HG02884 (cell line): Measurements from ENCODE around the gene CBR3.
"Not testable (repeated sequence)": the region's sequence is repeated elsewhere in the genome, so short reads cannot be mapped to it uniquely, and the experiment has no call there.

Experiments used
- ATAC-seq: cut with Tn5 transposase; IDR thresholded peaks from one replicate; pipeline ENCODE4 v1.9.1; 2021; ENCODE audit warnings: mild to moderate bottlenecking, moderate library complexity; ENCODE audit not compliant: unreplicated experiment

The CBR3 gene

GRCh38 chr21:36117286-36117741, 17.6 kb upstream of the CBR3 start:
- no peak for ATAC-seq

GRCh38 chr21:36120304-36120888, 14.5 kb upstream of the CBR3 start:
- ATAC-seq, result no peak

- no peak for ATAC-seq
These were observed 11.9 kb upstream of the CBR3 start for GRCh38 chr21:36122977-36123376.

DNA sequence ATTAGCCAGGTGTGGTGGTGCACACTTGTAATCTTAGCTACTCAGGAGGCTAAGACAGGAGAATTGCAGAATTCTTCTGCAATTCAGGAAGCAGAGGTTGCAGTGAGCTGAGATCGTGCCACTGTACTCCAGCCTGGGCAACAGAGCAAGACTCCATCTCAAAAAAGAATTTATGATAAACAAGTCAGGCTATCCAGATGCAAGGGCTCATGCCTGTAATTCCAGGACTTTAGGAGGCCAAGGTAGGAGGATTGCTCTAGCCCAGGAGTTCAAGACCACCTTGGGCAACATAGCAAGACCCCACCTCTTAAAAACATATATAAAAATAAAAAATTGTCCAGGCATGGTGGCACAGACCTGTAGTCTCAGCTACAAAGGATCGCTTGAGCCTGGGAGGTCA, 10.5 kb upstream of the CBR3 start:
- ATAC-seq, result no peak

DNA sequence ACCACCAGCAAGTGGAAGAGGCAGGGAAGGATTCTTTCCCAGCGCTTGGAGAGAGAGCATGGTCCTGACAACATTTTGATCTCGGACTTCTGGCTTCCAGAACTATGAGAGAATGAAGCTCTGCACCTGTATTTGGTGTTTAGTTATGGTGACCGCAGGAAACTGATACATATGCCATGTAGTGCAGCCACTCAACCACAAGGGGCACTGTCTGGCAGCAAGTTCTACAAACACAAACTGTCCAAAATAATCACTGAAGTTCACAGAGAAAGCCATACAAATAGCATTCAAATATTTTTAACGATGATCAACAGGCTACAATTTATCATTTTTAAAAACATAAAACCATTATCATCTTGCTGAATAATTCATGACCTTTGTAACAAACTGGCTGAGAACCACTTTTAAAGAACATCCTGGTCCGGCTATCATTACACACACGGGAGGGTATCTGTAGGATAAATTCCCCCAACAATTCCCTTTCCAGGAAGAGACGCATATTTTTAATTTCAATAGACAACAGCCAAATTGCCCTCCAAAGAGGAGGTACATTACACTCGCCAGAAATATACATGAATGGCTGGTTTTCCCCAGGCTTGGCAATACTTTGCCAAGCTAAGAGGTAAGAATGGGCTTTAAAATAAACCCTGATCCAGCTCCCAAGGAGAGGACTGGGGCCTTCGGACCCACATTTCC, 9.2 kb upstream of the CBR3 start:
- no peak for ATAC-seq

GRCh38 chr21:36126208-36126565, 8.7 kb upstream of the CBR3 start:
- ATAC-seq, result no peak

GRCh38 chr21:36126621-36127110, 8.2 kb upstream of the CBR3 start:
- ATAC-seq, result no peak

GRCh38 chr21:36127250-36127904, 7.5 kb upstream of the CBR3 start:
- no peak for ATAC-seq

GRCh38 chr21:36127977-36128376, 6.9 kb upstream of the CBR3 start:
- no peak for ATAC-seq

GRCh38 chr21:36129219-36129618, 5.7 kb upstream of the CBR3 start:
- no peak for ATAC-seq

DNA sequence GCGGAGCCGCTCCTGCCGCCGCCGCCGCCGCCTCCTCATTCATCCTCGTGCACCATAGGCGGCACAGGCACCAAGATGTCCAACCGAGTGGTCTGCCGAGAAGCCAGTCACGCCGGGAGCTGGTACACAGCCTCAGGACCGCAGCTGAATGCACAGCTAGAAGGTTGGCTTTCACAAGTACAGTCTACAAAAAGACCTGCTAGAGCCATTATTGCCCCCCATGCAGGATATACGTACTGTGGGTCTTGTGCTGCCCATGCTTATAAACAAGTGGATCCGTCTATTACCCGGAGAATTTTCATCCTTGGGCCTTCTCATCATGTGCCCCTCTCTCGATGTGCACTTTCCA, 4.5 kb upstream of the CBR3 start:
- not testable (repeated sequence) for ATAC-seq

- ATAC-seq, result not testable (repeated sequence)
These were observed 4.0 kb upstream of the CBR3 start for GRCh38 chr21:36130839-36131238.

DNA sequence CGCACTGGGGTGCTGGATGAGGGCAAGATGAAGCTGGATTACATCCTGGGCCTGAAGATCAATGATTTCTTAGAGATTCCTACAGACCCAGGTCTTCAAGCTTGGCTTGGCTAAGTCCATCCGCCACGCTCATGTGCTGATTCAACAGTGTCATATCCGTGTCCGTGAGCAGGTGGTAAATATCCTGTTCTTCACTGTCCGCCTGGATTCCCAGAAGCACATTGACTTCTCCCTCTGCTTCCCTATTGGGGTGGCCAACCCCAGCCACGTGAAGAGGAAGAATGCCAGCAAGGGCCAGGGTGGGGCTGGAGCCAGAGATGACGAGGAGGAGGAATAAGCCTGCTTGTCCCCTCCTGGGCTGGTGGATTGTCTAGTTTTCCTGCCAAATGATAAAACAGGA, 2.2 kb upstream of the CBR3 start:
- ATAC-seq, result no peak

DNA sequence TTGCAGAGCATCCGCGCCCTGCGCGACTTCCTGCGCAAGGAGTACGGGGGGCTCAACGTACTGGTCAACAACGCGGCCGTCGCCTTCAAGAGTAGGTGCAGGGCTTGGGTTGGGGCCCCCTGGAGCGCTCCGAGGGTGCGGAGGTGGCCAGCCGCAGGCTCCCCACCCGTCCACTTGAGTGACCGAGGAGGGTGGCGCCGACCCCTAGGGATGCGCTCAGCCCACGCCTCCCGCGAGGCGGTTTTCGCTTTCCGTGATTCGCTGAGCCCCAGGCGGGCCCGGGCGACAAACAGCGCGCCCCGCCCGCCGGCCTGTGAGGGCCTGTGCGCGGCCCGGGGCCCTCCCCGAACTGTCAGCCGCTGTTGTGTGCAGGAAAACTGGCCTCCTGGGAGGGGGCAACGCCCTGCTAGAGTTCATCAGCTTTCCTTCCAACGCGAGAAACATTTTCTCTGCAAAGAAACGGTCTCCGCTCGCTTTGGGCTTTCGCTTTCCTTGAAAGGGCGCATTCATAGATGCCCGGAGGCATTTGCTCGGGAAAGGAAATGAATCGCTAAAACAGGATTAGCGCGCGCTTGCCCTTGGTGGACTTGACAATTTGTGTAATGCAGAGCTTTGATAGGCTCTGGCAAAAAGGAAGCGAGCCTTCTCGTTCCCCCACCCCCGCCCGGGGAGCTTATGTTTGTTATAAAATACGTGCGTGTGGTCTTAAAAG, 668 bp downstream of the CBR3 start:
- peak; percentile 55 for ATAC-seq

- ATAC-seq, result not testable (repeated sequence)
These were observed 4.9 kb downstream of the CBR3 start for GRCh38 chr21:36139791-36140190.

GRCh38 chr21:36141513-36141925, 6.6 kb downstream of the CBR3 start:
- ATAC-seq, result no peak

DNA sequence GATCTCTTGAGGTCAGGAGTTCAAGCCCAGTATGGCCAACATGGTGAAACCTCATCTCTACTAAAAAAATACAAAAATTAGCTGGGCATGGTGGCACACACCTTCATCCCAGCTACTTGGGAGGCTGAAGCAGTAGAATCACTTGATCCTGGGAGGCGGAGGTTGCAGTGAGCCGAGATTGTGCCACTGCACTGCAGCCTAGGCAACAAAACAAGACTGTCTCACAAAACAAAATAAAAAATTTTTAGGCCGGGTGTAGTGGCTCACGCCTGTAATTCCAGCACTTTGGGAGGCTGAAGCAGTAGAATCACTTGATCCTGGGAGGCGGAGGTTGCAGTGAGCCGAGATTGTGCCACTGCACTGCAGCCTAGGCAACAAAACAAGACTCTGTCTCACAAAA, 9.4 kb downstream of the CBR3 start:
- ATAC-seq, result not testable (repeated sequence)

- no peak for ATAC-seq
These were observed 10.4 kb downstream of the CBR3 start for GRCh38 chr21:36145259-36145658.

DNA sequence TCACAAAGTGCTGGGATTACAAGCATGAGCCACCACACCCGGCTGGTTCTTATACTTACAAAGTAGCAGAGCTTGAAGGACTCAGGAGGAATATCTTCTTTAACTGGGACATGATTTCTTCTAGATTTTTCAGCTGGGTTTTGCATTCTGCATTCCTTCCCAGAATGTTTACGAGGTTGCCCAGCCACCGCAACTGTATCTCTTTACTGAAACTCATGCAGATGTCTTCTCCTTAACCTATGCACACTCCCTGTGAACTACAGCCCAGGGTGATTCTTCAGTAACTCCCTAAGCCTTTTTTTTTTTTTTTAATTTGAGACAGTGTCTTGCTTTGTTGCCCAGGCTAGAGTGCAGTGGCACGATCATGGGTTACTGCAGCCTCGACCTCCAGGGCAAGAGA, 13.0 kb downstream of the CBR3 start:
- no peak for ATAC-seq

GRCh38 chr21:36148886-36149285, 14.0 kb downstream of the CBR3 start:
- ATAC-seq, result no peak
